Measurements from ENCODE around the gene SLC5A2. TPM values are rescaled to one million over a fixed set of nuclear protein-coding genes. Genes with fewer than 3 reads are reported as not detected.

The SLC5A2 gene
- total RNA-seq, 2 donors from 2014 or later, result not detected

- TF ChIP-seq CTCF (IDR thresholded peaks at IDR 0.05), result no peak
- H3K4me3 ChIP-seq, result no peak overlapping the region
- H3K4me1 ChIP-seq, result peaks cover 3 to 25% of the 10 kb centered on the region in 2 donors
- no peaks in the 10 kb centered on the region for H3K27me3 ChIP-seq
- H3K27ac ChIP-seq, result peak overlapping the region in 1 of 2 donors; percentile 99
- no peak for DNase-seq (ENCODE audit: low spot score)
- no peaks in the 10 kb centered on the region for H3K9me3 ChIP-seq
- H3K36me3 ChIP-seq, result peaks cover 38% of the 10 kb centered on the region
Measured at GRCh38 chr16:31470615-31471014, 12.3 kb upstream of the SLC5A2 start.

- peaks cover 3 to 25% of the 10 kb centered on the region in 2 donors for H3K4me1 ChIP-seq
- H3K27me3 ChIP-seq, result no peaks in the 10 kb centered on the region
- H3K27ac ChIP-seq, result peak overlapping the region; percentile 94 to 99
- TF ChIP-seq CTCF (IDR thresholded peaks at IDR 0.05), result no peak
- H3K4me3 ChIP-seq, result peak overlapping the region; percentile 78 to 83
- no peak for DNase-seq (ENCODE audit: low spot score)
- H3K36me3 ChIP-seq, result peaks cover 39% of the 10 kb centered on the region
- no peaks in the 10 kb centered on the region for H3K9me3 ChIP-seq
Measured at GRCh38 chr16:31471241-31471874, 11.6 kb upstream of the SLC5A2 start.

- Histone ChIP-seq H3K4me3 (peak within 1 kb of the TSS; percentile 78 to 83), H3K27ac (peak within 1 kb of the TSS; percentile 94 to 99), H3K4me1 (peaks cover 3 to 25% of the 10 kb centered on the region in 2 donors), H3K27me3 (no peaks in the 10 kb centered on the region), H3K9me3 (no peaks in the 10 kb centered on the region), H3K36me3 (peaks cover 39% of the 10 kb centered on the region)
- no peak for TF ChIP-seq CTCF (IDR thresholded peaks at IDR 0.05)
- peak; percentile 74 for DNase-seq (ENCODE audit: low spot score)
Measured at GRCh38 chr16:31471875-31472708, 10.8 kb upstream of the SLC5A2 start, which contains the start of gene TGFB1I1. Gene TGFB1I1 (plus strand): TSS chr16:31472152. CDS start chr16:31472189, 37 bp downstream.

GRCh38 chr16:31472709-31473203 lies 10.2 kb upstream of the SLC5A2 start:
- Histone ChIP-seq H3K36me3 (peaks cover 46% of the 10 kb centered on the region), H3K4me3 (peak overlapping the region; percentile 78 to 83), H3K27ac (peak overlapping the region; percentile 94 to 99), H3K27me3 (no peaks in the 10 kb centered on the region), H3K4me1 (peaks cover 3 to 25% of the 10 kb centered on the region in 2 donors), H3K9me3 (no peaks in the 10 kb centered on the region)
- TF ChIP-seq CTCF (IDR thresholded peaks at IDR 0.05), result peak; percentile 66 to 84
- DNase-seq (ENCODE audit: low spot score), result peak; percentile 95

- no peaks in the 10 kb centered on the region for H3K9me3 ChIP-seq
Measured at GRCh38 chr16:31473264-31473984, 9.5 kb upstream of the SLC5A2 start.

More at GRCh38 chr16:31473264-31473984, 9.5 kb upstream of the SLC5A2 start:
- peaks cover 3 to 25% of the 10 kb centered on the region in 2 donors for H3K4me1 ChIP-seq
- H3K27ac ChIP-seq, result peak overlapping the region; percentile 94 to 99
- peak overlapping the region in 1 of 2 donors; percentile 83 for H3K4me3 ChIP-seq
- no peaks in the 10 kb centered on the region for H3K27me3 ChIP-seq
- peaks cover 52% of the 10 kb centered on the region for H3K36me3 ChIP-seq
- no peak for TF ChIP-seq CTCF (IDR thresholded peaks at IDR 0.05)
- DNase-seq (ENCODE audit: low spot score), result no peak

Data from right atrium auricular region (tissue), 2 donors.